H1 (cell line): ENCODE results near the gene DHRS1. TPM values are rescaled to one million over a fixed set of nuclear protein-coding genes. Genes with fewer than 3 reads are reported as not detected.

Experiments used
- CTCF ChIA-PET: fragments of 300-600 bp; sonication (Branson Sonifier 250); formaldehyde crosslinking; loops from one replicate; lab custom pipeline; 2021; ENCODE audit not compliant: partially characterized antibody; lab: Charles Lee
- POLR2A ChIA-PET: fragments of 300-600 bp; sonication (Branson Sonifier 250); formaldehyde crosslinking; loops from one replicate; lab custom pipeline; 2021; ENCODE audit warnings: inconsistent platforms; ENCODE audit not compliant: partially characterized antibody; lab: Charles Lee
- DNase-seq, 2 experiments: peaks; one replicate each; pipeline versions ENCODE4 v3.0.0 to v3.0.0-alpha.2; 2010 to 2022; ENCODE audit warnings: low spot score in 2 of 2, low read depth in 1 of 2, mixed read lengths in 1 of 2
- FAIRE-seq: peaks from 2 replicates; lab custom pipeline; 2011; peaks lifted over from hg19 to GRCh38; lab: Jason Lieb, UNC
- H2AFZ ChIP-seq: 2 replicates; pipeline ENCODE4 v1.8.1; 2012; ENCODE audit warnings: low read length, inconsistent platforms
- H2AK5ac ChIP-seq: 2 replicates; pipeline ENCODE4 v1.6.1; 2013; ENCODE audit warnings: low read depth, low read length
- H2BK120ac ChIP-seq: replicated peaks from 2 replicates; pipeline ENCODE3; 2013; ENCODE audit warnings: low read depth, low read length, inconsistent platforms
- H2BK12ac ChIP-seq: 2 replicates; pipeline ENCODE4 v1.6.1; 2013; ENCODE audit warnings: low read depth, low read length
- H2BK15ac ChIP-seq: 2 replicates; pipeline ENCODE4 v1.6.1; 2013; ENCODE audit warnings: low read length
- H2BK20ac ChIP-seq: 2 replicates; pipeline ENCODE4 v1.6.1; 2013; ENCODE audit warnings: low read length
- H2BK5ac ChIP-seq: 2 replicates; pipeline ENCODE4 v1.6.1; 2013; ENCODE audit warnings: low read depth, low read length
- H3K14ac ChIP-seq: 2 replicates; pipeline ENCODE4 v1.6.1; 2013; ENCODE audit warnings: inconsistent platforms; ENCODE audit not compliant: insufficient read length
- H3K18ac ChIP-seq: 2 replicates; pipeline ENCODE4 v1.6.1; 2013; ENCODE audit warnings: low read length; ENCODE audit errors: extremely low read depth
- H3K23ac ChIP-seq: 2 replicates; pipeline ENCODE4 v1.6.1; 2013; ENCODE audit warnings: inconsistent platforms; ENCODE audit not compliant: insufficient read length
- H3K23me2 ChIP-seq: 2 replicates; pipeline ENCODE4 v1.6.1; 2013; ENCODE audit warnings: low read depth, low read length
- H3K27ac ChIP-seq: 2 replicates; pipeline ENCODE4 v1.6.1; 2011; ENCODE audit warnings: low read depth, low read length, inconsistent platforms
- H3K27me3 ChIP-seq, 4 experiments: replicated peaks in 1 of 4; 1 replicate in 1 of 4; 2 replicates in 3 of 4; pipeline versions ENCODE4 v1.6.1 to v1.8.1; 2011 to 2013; ENCODE audit warnings: low read length in 3 of 4, mild to moderate bottlenecking in 3 of 4, inconsistent platforms in 2 of 4, mixed read lengths in 2 of 4, moderate library complexity in 1 of 4; ENCODE audit not compliant: control insufficient read depth in 3 of 4, insufficient read depth in 3 of 4; ENCODE audit errors: extremely low read depth in 1 of 4
- H3K36me3 ChIP-seq, 4 experiments: 2 replicates each; pipeline versions ENCODE4 v1.6.1 to v1.8.1; 2011 to 2013; ENCODE audit warnings: mild to moderate bottlenecking in 4 of 4, low read length in 3 of 4, moderate library complexity in 2 of 4, control low read depth in 1 of 4, inconsistent platforms in 1 of 4; ENCODE audit not compliant: insufficient read depth in 4 of 4, control insufficient read depth in 2 of 4
- H3K4ac ChIP-seq: replicated peaks from 2 replicates; pipeline ENCODE3; 2013; ENCODE audit warnings: low read length, low read depth, mixed read lengths, inconsistent platforms; ENCODE audit not compliant: insufficient read length
- H3K4me1 ChIP-seq, 4 experiments: replicated peaks in 1 of 4; 1 replicate in 1 of 4; 2 replicates in 3 of 4; pipeline versions ENCODE4 v1.6.1 to v1.8.1; 2011 to 2013; ENCODE audit warnings: low read length in 3 of 4, inconsistent platforms in 2 of 4, mixed read lengths in 1 of 4; ENCODE audit not compliant: insufficient read depth in 4 of 4, control insufficient read depth in 3 of 4
- H3K4me2 ChIP-seq, 2 experiments: 2 replicates each; pipeline versions ENCODE4 v1.6.1 to v1.8.1; 2011 to 2013; ENCODE audit warnings: low read depth in 2 of 2, low read length in 2 of 2, control low read depth in 1 of 2, inconsistent platforms in 1 of 2, mild to moderate bottlenecking in 1 of 2; ENCODE audit not compliant: insufficient read depth in 1 of 2
- H3K4me3 ChIP-seq, 4 experiments: fragments of 200-600, 300-600 bp in 1 of 4; sonication (generic), shearing (Covaris generic), sonication (Bioruptor Twin) in 1 of 4; 2 replicates each; pipeline versions ENCODE4 v1.5.1 to v1.8.1; 2011 to 2016; ENCODE audit warnings: low read length in 4 of 4, low read depth in 3 of 4, control low read depth in 2 of 4, inconsistent platforms in 2 of 4, mild to moderate bottlenecking in 2 of 4, mixed read lengths in 1 of 4, moderate library complexity in 1 of 4; ENCODE audit not compliant: insufficient read depth in 2 of 4; ENCODE audit errors: extremely low read depth in 1 of 4
- H3K56ac ChIP-seq: replicated peaks from 2 replicates; pipeline ENCODE3; 2013; ENCODE audit warnings: low read depth, mild to moderate bottlenecking, mixed read lengths, low read length, inconsistent platforms; ENCODE audit not compliant: insufficient read length
- H3K79me1 ChIP-seq: 2 replicates; pipeline ENCODE4 v1.6.1; 2013; ENCODE audit warnings: low read depth, low read length, control low read depth
- H3K79me2 ChIP-seq, 2 experiments: 2 replicates each; pipeline versions ENCODE4 v1.6.1 to v1.8.1; 2012 to 2013; ENCODE audit warnings: low read length in 2 of 2, mild to moderate bottlenecking in 2 of 2, inconsistent platforms in 1 of 2; ENCODE audit not compliant: insufficient read depth in 2 of 2, control insufficient read depth in 1 of 2
- H3K9ac ChIP-seq, 4 experiments: replicated peaks in 1 of 4; 1 replicate in 1 of 4; 2 replicates in 3 of 4; pipeline versions ENCODE4 v1.6.1 to v1.8.1; 2011 to 2013; ENCODE audit warnings: low read depth in 3 of 4, low read length in 3 of 4, control low read depth in 2 of 4, mild to moderate bottlenecking in 2 of 4, moderate library complexity in 2 of 4, inconsistent platforms in 1 of 4; ENCODE audit errors: extremely low read depth in 1 of 4
- H3K9me3 ChIP-seq, 2 experiments: 2 replicates each; pipeline versions ENCODE4 v1.6.1 to v1.8.1; 2012 to 2013; ENCODE audit warnings: mild to moderate bottlenecking in 2 of 2, moderate library complexity in 2 of 2, control low read depth in 1 of 2, inconsistent platforms in 1 of 2, low read depth in 1 of 2, low read length in 1 of 2, mixed read lengths in 1 of 2; ENCODE audit not compliant: insufficient read depth in 2 of 2
- H4K20me1 ChIP-seq, 2 experiments: replicated peaks in 1 of 2; 2 replicates each; pipeline versions ENCODE3 to v1.8.1; 2011 to 2013; ENCODE audit warnings: inconsistent platforms in 2 of 2, low read length in 2 of 2, mild to moderate bottlenecking in 1 of 2; ENCODE audit not compliant: insufficient read depth in 2 of 2, control insufficient read depth in 1 of 2
- H4K5ac ChIP-seq: 2 replicates; pipeline ENCODE4 v1.6.1; 2013; ENCODE audit warnings: low read length, low read depth, mixed read lengths, inconsistent platforms; ENCODE audit not compliant: insufficient read length
- H4K8ac ChIP-seq: 2 replicates; pipeline ENCODE4 v1.8.0; 2013; ENCODE audit warnings: mild to moderate bottlenecking, moderate library complexity, low read length, inconsistent platforms; ENCODE audit not compliant: insufficient read depth; ENCODE audit errors: extremely low read depth
- H4K91ac ChIP-seq: replicated peaks from 2 replicates; pipeline ENCODE3; 2013; ENCODE audit warnings: low read length, mixed read lengths, inconsistent platforms; ENCODE audit not compliant: insufficient read length
- ASH2L ChIP-seq: fragments of 200-600, 300-600 bp; sonication (generic); IDR thresholded peaks from one replicate; pipeline ENCODE4 v1.7.1; 2017; ENCODE audit warnings: low read length
- BCL11A ChIP-seq, 2 experiments: IDR thresholded peaks; one replicate each; pipeline ENCODE4 v1.6.1; 2011; ENCODE audit warnings: low read depth in 2 of 2, low read length in 2 of 2, mild to moderate bottlenecking in 2 of 2
- CEBPB ChIP-seq: IDR thresholded peaks from 2 replicates; pipeline ENCODE4 v1.6.1; 2012; ENCODE audit warnings: low read depth, low read length
- KDM1A ChIP-seq: fragments of 200-600, 300-600 bp; sonication (generic); IDR thresholded peaks from 2 replicates; pipeline ENCODE4 v1.7.1; 2016; ENCODE audit warnings: mild to moderate bottlenecking, low read length, borderline replicate concordance
- RAD21 ChIP-seq, 2 experiments: IDR thresholded peaks in 1 of 2; conservative IDR thresholded peaks in 1 of 2; 2 replicates each; pipeline ENCODE4 v1.6.1; 2011; ENCODE audit warnings: low read depth in 2 of 2, low read length in 2 of 2, improper control_type of control experiment in 1 of 2, inconsistent platforms in 1 of 2, mild to moderate bottlenecking in 1 of 2, moderate library complexity in 1 of 2
- SIN3A ChIP-seq, 2 experiments: IDR thresholded peaks in 1 of 2; conservative IDR thresholded peaks in 1 of 2; 2 replicates each; pipeline ENCODE4 v1.6.1; 2011 to 2012; ENCODE audit warnings: low read length in 2 of 2, improper control_type of control experiment in 1 of 2, low read depth in 1 of 2, mild to moderate bottlenecking in 1 of 2
- SIX5 ChIP-seq: IDR thresholded peaks from 2 replicates; pipeline ENCODE4 v1.6.1; 2011; ENCODE audit warnings: mild to moderate bottlenecking, low read depth, low read length
- TBP ChIP-seq: IDR thresholded peaks from 2 replicates; pipeline ENCODE4 v1.6.1; 2011; ENCODE audit warnings: low read depth, low read length, improper control_type of control experiment
- TEAD4 ChIP-seq: IDR thresholded peaks from 2 replicates; pipeline ENCODE4 v1.6.1; 2012; ENCODE audit warnings: low read depth, low read length, inconsistent platforms, mixed read lengths
- WGBS, 2 experiments: shearing (Covaris generic) in 1 of 2; methylation state at CpG; one replicate each; pipeline versions ENCODE4 v1.1.6 to v1.1.7; 2013 to 2015; ENCODE audit warnings: low lambda C conversion rate in 2 of 2, mixed read lengths in 2 of 2, inconsistent platforms in 1 of 2, low coverage in 1 of 2, missing lambda C conversion rate in 1 of 2; ENCODE audit not compliant: insufficient replicate concordance in 2 of 2, insufficient coverage in 1 of 2, insufficient read length in 1 of 2; ENCODE audit errors: extremely low coverage in 1 of 2, missing lambda C conversion rate in 1 of 2; 5-methylcytosine and 5-hydroxymethylcytosine counted together
- polyA plus RNA-seq, 7 experiments: library from polyadenylated mRNA; depleted of rRNA in 3 of 7; stranded (reverse) in 5 of 7; unstranded in 2 of 7; fragments of >200 nt in 5 of 7; fragments of 200-250 nt in 2 of 7; gene quantifications; 1 replicate in 5 of 7; 2 replicates in 1 of 7; 4 replicates in 1 of 7; pipeline versions ENCODE4 v1.2.1 to v1.2.3, GENCODE V29; 2011 to 2013; ENCODE audit warnings: missing spikeins in 2 of 7, mixed read lengths in 2 of 7
- total RNA-seq: library from RNA; stranded (reverse); fragmentation: NEBNext Ultra II Directional; extraction: Animal tissue kit (Norgen Biotek cat#: 25700); gene quantifications from 2 replicates; pipeline ENCODE4 v1.2.1, GENCODE V29; 2021
- TF ChIP-seq, protein P1 (sequence below): IDR thresholded peaks from 2 replicates; pipeline ENCODE4 v1.6.1; 2012; ENCODE audit warnings: inconsistent platforms

Gene DHRS1
- total and polyA plus RNA-seq, 2 of the 8 experiments (the other 6 are each of a cell fraction or from before 2014, with no cell fraction given) = 8.8 to 31.7 TPM

DNA sequence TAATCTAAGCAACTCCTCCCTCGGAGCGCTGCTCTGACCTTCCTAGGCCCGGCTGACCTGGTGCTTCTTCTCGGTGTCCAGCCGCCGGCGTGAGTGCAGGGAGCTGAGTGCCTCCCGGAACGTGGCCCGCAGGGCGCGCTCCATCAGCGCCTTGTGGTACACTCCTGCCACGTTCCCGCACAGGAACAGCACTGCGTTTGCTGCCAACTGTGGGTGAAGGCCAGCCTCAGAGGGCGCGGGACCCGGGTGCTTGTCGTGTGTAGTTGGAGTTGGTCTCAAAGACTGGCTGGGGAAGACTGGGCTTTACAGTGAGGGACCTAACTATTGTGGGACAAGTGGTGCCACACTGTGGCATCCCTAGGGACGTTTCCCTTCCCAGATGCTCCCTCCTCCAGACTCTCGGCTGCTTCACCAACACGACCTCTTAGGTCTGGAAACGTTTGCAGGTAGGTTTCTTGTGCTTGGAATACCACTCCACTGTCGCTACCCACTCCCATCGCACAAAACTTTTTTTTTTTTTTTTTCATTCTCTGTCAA lies 32.2 kb upstream of the DHRS1 start:
- POLR2A ChIA-PET = interaction anchor here (1.1 to 5.8 kb wide), 7 partner anchors 13 to 110 kb away, joined by 3 to 46 read pairs (median 4); partner anchors contain the start of genes CBLN3, KHNYN and TINF2
- peaks cover 0 to 16% (median 9%) of the 10 kb centered on the region in 4 experiments; a peak in 5 of 7 replicates for H3K4me1 ChIP-seq
- H4K5ac ChIP-seq = no peak overlapping the region
- no peak overlapping the region for H2AK5ac ChIP-seq
- H3K36me3 ChIP-seq = no peaks in the 10 kb centered on the region
- H2BK15ac ChIP-seq = peak overlapping the region; percentile 3
- FAIRE-seq (no peak), DNase-seq (peak in 1 of 2 experiments; percentile 65)
- H3K4ac ChIP-seq = no peak overlapping the region
- H3K27me3 ChIP-seq = peaks cover 34 to 78% (median 53%) of the 10 kb centered on the region in 4 experiments
- H2BK5ac ChIP-seq = 0 out of 2 replicates have a peak overlapping the region, but pooled peaks have one; percentile 80
- peak overlapping the region; percentile 12; the same call in 1 of the 2 replicates for H2BK12ac ChIP-seq
- no peaks in the 10 kb centered on the region for H3K79me2 ChIP-seq
- peak overlapping the region; percentile 76 to 98 for H3K4me2 ChIP-seq
- no peak overlapping the region for H3K18ac ChIP-seq
- CTCF ChIA-PET = interaction anchor here (0.6 to 27.8 kb wide), 28 partner anchors 9 to 732 kb away, joined by 3 to 664 read pairs (median 4); partner anchors contain the start of genes CBLN3, CHMP4A, CIDEB and EMC9
- peaks cover 0 to 2% of the 10 kb centered on the region in 2 experiments for H4K20me1 ChIP-seq
- H3K79me1 ChIP-seq = no peaks in the 10 kb centered on the region
- peak overlapping the region in 2 of 4 experiments; percentile 32 to 62; a peak in 5 of 8 replicates for H3K4me3 ChIP-seq
- no peak overlapping the region for H3K27ac ChIP-seq
- 63% methylated on average over 26 of the region's 26 CpGs; no CpG with 5 or more reads in 1 of the 2 experiments for WGBS, 2 experiments
- H3K14ac ChIP-seq = no peak overlapping the region
- no peak overlapping the region for H4K91ac ChIP-seq
- H2AFZ ChIP-seq = no peak overlapping the region; the same call in 1 of the 2 replicates
- H3K9ac ChIP-seq = no peak overlapping the region
- peaks cover 18% of the 10 kb centered on the region for H3K23me2 ChIP-seq
- no peaks in the 10 kb centered on the region for H3K9me3 ChIP-seq
- H3K56ac ChIP-seq = no peak overlapping the region
- H3K23ac ChIP-seq = no peak overlapping the region
- H2BK20ac ChIP-seq = no peak overlapping the region
- 0 out of 2 replicates have a peak, but pooled peaks have one; percentile 6 for TF ChIP-seq TBP
- TF ChIP-seq KDM1A = no peak
- TF ChIP-seq RAD21 (IDR thresholded peaks at IDR 0.05 in 1 of 2, conservative IDR thresholded peaks at IDR 0.05 in 1 of 2; ENCODE audit: low read depth in 2 of 2, low read length in 2 of 2) = no peak
- TF ChIP-seq ASH2L = no peak
- TF ChIP-seq BCL11A (IDR thresholded peaks at IDR 0.05; ENCODE audit: low read depth in 2 of 2, low read length in 2 of 2) = no peak
- no peak for TF ChIP-seq TEAD4
- TF ChIP-seq, protein P1, sequence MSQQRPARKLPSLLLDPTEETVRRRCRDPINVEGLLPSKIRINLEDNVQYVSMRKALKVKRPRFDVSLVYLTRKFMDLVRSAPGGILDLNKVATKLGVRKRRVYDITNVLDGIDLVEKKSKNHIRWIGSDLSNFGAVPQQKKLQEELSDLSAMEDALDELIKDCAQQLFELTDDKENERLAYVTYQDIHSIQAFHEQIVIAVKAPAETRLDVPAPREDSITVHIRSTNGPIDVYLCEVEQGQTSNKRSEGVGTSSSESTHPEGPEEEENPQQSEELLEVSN = no peak
- no peak for TF ChIP-seq CEBPB
- TF ChIP-seq SIN3A (conservative IDR thresholded peaks at IDR 0.05 in 1 of 2, IDR thresholded peaks at IDR 0.05 in 1 of 2; ENCODE audit: low read depth in 1 of 2, low read length in 2 of 2) = peak in 1 of 2 experiments; percentile 20; a peak in 1 of 4 replicates
- TF ChIP-seq SIX5 = no peak
- H2BK120ac ChIP-seq = no peak overlapping the region
- no peak overlapping the region for H4K8ac ChIP-seq
